ENCODE measurements around the gene VPS33A. TPM values are rescaled to one million over a fixed set of nuclear protein-coding genes. Genes with fewer than 3 reads are reported as not detected.
A peak's percentile ranks its signal among the peaks of the same experiment; 100 is the strongest.

Gene VPS33A
- total RNA-seq, 3 donors from 2014 or later (not counting 1 experiment from before 2014, with no cell fraction given): 19.2 to 26.3 (median 24.1) TPM

- TF ChIP-seq, protein P1, sequence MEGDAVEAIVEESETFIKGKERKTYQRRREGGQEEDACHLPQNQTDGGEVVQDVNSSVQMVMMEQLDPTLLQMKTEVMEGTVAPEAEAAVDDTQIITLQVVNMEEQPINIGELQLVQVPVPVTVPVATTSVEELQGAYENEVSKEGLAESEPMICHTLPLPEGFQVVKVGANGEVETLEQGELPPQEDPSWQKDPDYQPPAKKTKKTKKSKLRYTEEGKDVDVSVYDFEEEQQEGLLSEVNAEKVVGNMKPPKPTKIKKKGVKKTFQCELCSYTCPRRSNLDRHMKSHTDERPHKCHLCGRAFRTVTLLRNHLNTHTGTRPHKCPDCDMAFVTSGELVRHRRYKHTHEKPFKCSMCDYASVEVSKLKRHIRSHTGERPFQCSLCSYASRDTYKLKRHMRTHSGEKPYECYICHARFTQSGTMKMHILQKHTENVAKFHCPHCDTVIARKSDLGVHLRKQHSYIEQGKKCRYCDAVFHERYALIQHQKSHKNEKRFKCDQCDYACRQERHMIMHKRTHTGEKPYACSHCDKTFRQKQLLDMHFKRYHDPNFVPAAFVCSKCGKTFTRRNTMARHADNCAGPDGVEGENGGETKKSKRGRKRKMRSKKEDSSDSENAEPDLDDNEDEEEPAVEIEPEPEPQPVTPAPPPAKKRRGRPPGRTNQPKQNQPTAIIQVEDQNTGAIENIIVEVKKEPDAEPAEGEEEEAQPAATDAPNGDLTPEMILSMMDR (IDR thresholded peaks at IDR 0.05): no peak
- no peaks in the 10 kb centered on the region for H3K27me3 Mint-ChIP-seq (ENCODE audit: low read depth in 2 of 2)
- no peaks in the 10 kb centered on the region for H3K9me3 Mint-ChIP-seq
- H3K36me3 Mint-ChIP-seq: no peaks in the 10 kb centered on the region
- intact Hi-C loops (cut with micrococcal nuclease): no loop called here
- H3K27me3 ChIP-seq (ENCODE audit: control insufficient read depth, insufficient read depth, low read length): no peaks in the 10 kb centered on the region
- ATAC-seq: no peak
- H3K4me1 ChIP-seq (ENCODE audit: control insufficient read depth, insufficient read depth, low read length): no peaks in the 10 kb centered on the region
- no peak overlapping the region for H3K27ac ChIP-seq (ENCODE audit: low read length)
- no peak overlapping the region for H3K4me3 Mint-ChIP-seq
- peaks cover 48% of the 10 kb centered on the region for H3K36me3 ChIP-seq (ENCODE audit: control insufficient read depth, insufficient read depth, low read length)
- peak in 1 of 2 donors; percentile 11 for DNase-seq
- no peak overlapping the region for H3K27ac Mint-ChIP-seq
- no peak overlapping the region for H3K4me3 ChIP-seq (ENCODE audit: low read length)
- H3K4me1 Mint-ChIP-seq: no peaks in the 10 kb centered on the region
- H3K9me3 ChIP-seq (ENCODE audit: control insufficient read depth, insufficient read depth, low read length): no peaks in the 10 kb centered on the region
- 94% methylated on average over 4 of the region's 4 CpGs for WGBS (ENCODE audit: insufficient coverage)
Measured at GRCh38 chr12:122306407-122306806, 40.1 kb upstream of the VPS33A start.

DNA sequence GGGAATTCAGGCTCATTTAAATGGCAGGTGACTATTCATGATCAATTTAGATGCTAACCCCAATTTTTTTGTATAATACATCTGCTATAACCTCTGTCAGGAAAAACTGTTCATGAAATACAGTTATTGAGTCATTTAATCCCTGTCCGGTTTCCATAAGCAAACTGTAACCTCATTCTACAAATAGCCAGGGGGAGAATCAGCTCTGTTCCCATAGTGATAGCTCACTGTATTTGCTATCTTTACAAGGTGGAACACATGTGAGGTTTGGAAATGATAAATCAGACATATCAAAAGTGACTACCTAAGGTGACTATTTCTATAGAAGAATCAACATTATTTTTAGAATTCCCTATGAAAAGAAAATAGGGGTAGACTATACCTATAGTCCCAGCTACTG lies 38.6 kb upstream of the VPS33A start:
- ATAC-seq (no peak), DNase-seq (no peak)
- WGBS (ENCODE audit: insufficient coverage): 100% methylated on average over 1 of the region's 1 CpG
- no peaks in the 10 kb centered on the region for H3K4me1 ChIP-seq (ENCODE audit: control insufficient read depth, insufficient read depth, low read length)
- Mint-ChIP-seq H3K36me3 (no peaks in the 10 kb centered on the region), H3K27me3 (ENCODE audit: low read depth in 2 of 2) (no peaks in the 10 kb centered on the region), H3K27ac (no peak overlapping the region), H3K9me3 (no peaks in the 10 kb centered on the region), H3K4me3 (no peak overlapping the region), H3K4me1 (no peaks in the 10 kb centered on the region)
- no peaks in the 10 kb centered on the region for H3K9me3 ChIP-seq (ENCODE audit: control insufficient read depth, insufficient read depth, low read length)
- H3K27me3 ChIP-seq (ENCODE audit: control insufficient read depth, insufficient read depth, low read length): no peaks in the 10 kb centered on the region
- H3K4me3 ChIP-seq (ENCODE audit: low read length): no peak overlapping the region
- intact Hi-C loops (cut with micrococcal nuclease): no loop called here
- TF ChIP-seq, protein P1 (IDR thresholded peaks at IDR 0.05): no peak
- H3K36me3 ChIP-seq (ENCODE audit: control insufficient read depth, insufficient read depth, low read length): peaks cover 50% of the 10 kb centered on the region
- no peak overlapping the region for H3K27ac ChIP-seq (ENCODE audit: low read length)

GRCh38 chr12:122303068-122303467 lies 36.8 kb upstream of the VPS33A start:
- no peak overlapping the region for H3K4me3 Mint-ChIP-seq

More at GRCh38 chr12:122303068-122303467, 36.8 kb upstream of the VPS33A start:
- DNase-seq (no peak), ATAC-seq (no peak)
- Mint-ChIP-seq H3K9me3 (no peaks in the 10 kb centered on the region), H3K27me3 (ENCODE audit: low read depth in 2 of 2) (no peaks in the 10 kb centered on the region), H3K4me1 (no peaks in the 10 kb centered on the region), H3K36me3 (no peaks in the 10 kb centered on the region), H3K27ac (peak overlapping the region in 1 of 2 donors; percentile 10)
- Histone ChIP-seq H3K27ac (ENCODE audit: low read length) (no peak overlapping the region), H3K27me3 (ENCODE audit: control insufficient read depth, insufficient read depth, low read length) (no peaks in the 10 kb centered on the region), H3K4me3 (ENCODE audit: low read length) (no peak overlapping the region), H3K4me1 (ENCODE audit: control insufficient read depth, insufficient read depth, low read length) (no peaks in the 10 kb centered on the region), H3K9me3 (ENCODE audit: control insufficient read depth, insufficient read depth, low read length) (no peaks in the 10 kb centered on the region), H3K36me3 (ENCODE audit: control insufficient read depth, insufficient read depth, low read length) (peaks cover 37% of the 10 kb centered on the region)
- TF ChIP-seq, protein P1 (IDR thresholded peaks at IDR 0.05): no peak
- intact Hi-C loops (cut with micrococcal nuclease): no loop called here
- 95% methylated on average over 3 of the region's 4 CpGs for WGBS (ENCODE audit: insufficient coverage)

Measured in natural killer cell (primary cell).